SJSA1 (cell line): ENCODE data around the gene ELP2. TPM values are rescaled to one million over a fixed set of nuclear protein-coding genes. Genes with fewer than 3 reads are reported as not detected.
A peak's percentile ranks its signal among the peaks of the same experiment; 100 is the strongest.
"Not testable (repeated sequence)": the region's sequence is repeated elsewhere in the genome, so short reads cannot be mapped to it uniquely, and the experiment has no call there.

ENCODE experiments used
- DNase-seq, 2 experiments: peaks; one replicate each; pipeline ENCODE4 v3.0.0-alpha.2; 2015 to 2020; ENCODE audit warnings: low spot score in 2 of 2, low read depth in 1 of 2
- H3K27ac ChIP-seq: fragments of 250-450 bp; sonication (Bioruptor Pico); 2 replicates; pipeline ENCODE4 v1.5.1; 2020; ENCODE audit warnings: mild to moderate bottlenecking, moderate library complexity
- H3K27me3 ChIP-seq: fragments of 250-450 bp; sonication (Bioruptor Pico); replicated peaks from 2 replicates; pipeline ENCODE4 v1.5.1; 2020; ENCODE audit warnings: mild to moderate bottlenecking, moderate library complexity
- H3K36me3 ChIP-seq: fragments of 250-450 bp; sonication (Bioruptor Pico); 2 replicates; pipeline ENCODE4 v1.5.1; 2020; ENCODE audit warnings: mild to moderate bottlenecking
- H3K4me1 ChIP-seq: fragments of 250-450 bp; sonication (Bioruptor Pico); replicated peaks from 2 replicates; pipeline ENCODE4 v1.6.1; 2021; ENCODE audit warnings: mild to moderate bottlenecking
- H3K4me3 ChIP-seq: fragments of 250-450 bp; sonication (Bioruptor Pico); 2 replicates; pipeline ENCODE4 v1.5.1; 2020; ENCODE audit warnings: mild to moderate bottlenecking
- H3K9me3 ChIP-seq: fragments of 250-450 bp; sonication (Bioruptor Pico); replicated peaks from 2 replicates; pipeline ENCODE4 v1.5.1; 2020; ENCODE audit warnings: mild to moderate bottlenecking
- total RNA-seq: library from RNA; depleted of rRNA; stranded (reverse); fragments of >200 nt; shearing (Covaris generic); gene quantifications from 2 replicates; pipeline ENCODE4 v1.2.3, GENCODE V29; 2014; rRNA removed

ELP2 gene
- 43.1 and 43.3 TPM in 2 replicates for total RNA-seq

- Histone ChIP-seq H3K36me3 (peaks cover 13% of the 10 kb centered on the region), H3K9me3 (no peaks in the 10 kb centered on the region), H3K4me1 (0 out of 2 replicates have a peak, but pooled peaks cover 6% of the 10 kb centered on the region), H3K4me3 (peak within 1 kb of the TSS; percentile 74), H3K27me3 (no peaks in the 10 kb centered on the region), H3K27ac (peak within 1 kb of the TSS; percentile 93)
- DNase-seq = peak; percentile 93
Observed at GRCh38 chr18:36129300-36130038, at the start of gene ELP2, which contains the start of gene SLC39A6. ELP2 (plus strand) TSS chr18:36129899; CDS start chr18:36129934, 35 bp downstream. SLC39A6 (minus strand) TSS chr18:36129340; CDS start chr18:36127007, 2,333 bp downstream.

GRCh38 chr18:36081118-36081517 lies 48.6 kb upstream of the ELP2 start:
- H3K4me3 ChIP-seq, H3K9me3 ChIP-seq, H3K27me3 ChIP-seq, DNase-seq, H3K36me3 ChIP-seq, H3K27ac ChIP-seq, H3K4me1 ChIP-seq: not testable (repeated sequence)

GRCh38 chr18:36083729-36084128 lies 46.0 kb upstream of the ELP2 start:
- H3K4me1 ChIP-seq = 0 out of 2 replicates have a peak, but pooled peaks cover 3% of the 10 kb centered on the region
- no peak for DNase-seq
- H3K9me3 ChIP-seq = no peaks in the 10 kb centered on the region
- H3K27me3 ChIP-seq = no peaks in the 10 kb centered on the region
- no peak overlapping the region for H3K4me3 ChIP-seq
- H3K27ac ChIP-seq = no peak overlapping the region
- H3K36me3 ChIP-seq = no peaks in the 10 kb centered on the region

GRCh38 chr18:36085195-36085594 lies 44.5 kb upstream of the ELP2 start:
- Histone ChIP-seq H3K4me1 (no peaks in the 10 kb centered on the region), H3K4me3 (no peak overlapping the region)
- no peak for DNase-seq

GRCh38 chr18:36086186-36086585 lies 43.5 kb upstream of the ELP2 start:
- Histone ChIP-seq H3K4me3 (no peak overlapping the region), H3K4me1 (no peaks in the 10 kb centered on the region), H3K9me3 (no peaks in the 10 kb centered on the region), H3K36me3 (no peaks in the 10 kb centered on the region), H3K27ac (no peak overlapping the region), H3K27me3 (no peaks in the 10 kb centered on the region)
- DNase-seq = no peak

More at GRCh38 chr18:36085195-36085594, 44.5 kb upstream of the ELP2 start:
- Histone ChIP-seq H3K27ac (no peak overlapping the region), H3K9me3 (no peaks in the 10 kb centered on the region), H3K36me3 (no peaks in the 10 kb centered on the region), H3K27me3 (no peaks in the 10 kb centered on the region)

- DNase-seq = no peak
- Histone ChIP-seq H3K4me1 (no peaks in the 10 kb centered on the region), H3K36me3 (no peaks in the 10 kb centered on the region), H3K27me3 (no peaks in the 10 kb centered on the region), H3K4me3 (no peak overlapping the region), H3K27ac (no peak overlapping the region), H3K9me3 (no peaks in the 10 kb centered on the region)
Observed at GRCh38 chr18:36088256-36088655, 41.4 kb upstream of the ELP2 start.

- H3K27ac ChIP-seq = no peak overlapping the region
- H3K27me3 ChIP-seq = no peaks in the 10 kb centered on the region
- no peak for DNase-seq
- no peak overlapping the region for H3K4me3 ChIP-seq
- H3K9me3 ChIP-seq = no peaks in the 10 kb centered on the region
- H3K36me3 ChIP-seq = no peaks in the 10 kb centered on the region
- H3K4me1 ChIP-seq = no peaks in the 10 kb centered on the region
Observed at GRCh38 chr18:36089001-36089400, 40.7 kb upstream of the ELP2 start.

- not testable (repeated sequence) for DNase-seq, H3K36me3 ChIP-seq, H3K4me1 ChIP-seq, H3K27ac ChIP-seq, H3K9me3 ChIP-seq, H3K4me3 ChIP-seq, H3K27me3 ChIP-seq
Observed at GRCh38 chr18:36092116-36092515, 37.6 kb upstream of the ELP2 start.

GRCh38 chr18:36094431-36094830 lies 35.3 kb upstream of the ELP2 start:
- DNase-seq = no peak
- Histone ChIP-seq H3K27ac (no peak overlapping the region), H3K9me3 (no peaks in the 10 kb centered on the region), H3K36me3 (no peaks in the 10 kb centered on the region), H3K4me1 (no peaks in the 10 kb centered on the region), H3K27me3 (no peaks in the 10 kb centered on the region), H3K4me3 (no peak overlapping the region)

GRCh38 chr18:36095936-36096519 lies 33.7 kb upstream of the ELP2 start:
- no peaks in the 10 kb centered on the region for H3K9me3 ChIP-seq
- no peaks in the 10 kb centered on the region for H3K27me3 ChIP-seq
- no peaks in the 10 kb centered on the region for H3K4me1 ChIP-seq
- no peak overlapping the region for H3K27ac ChIP-seq
- no peaks in the 10 kb centered on the region for H3K36me3 ChIP-seq
- no peak for DNase-seq
- H3K4me3 ChIP-seq = no peak overlapping the region

- DNase-seq = no peak
- Histone ChIP-seq H3K27me3 (no peaks in the 10 kb centered on the region), H3K4me1 (no peaks in the 10 kb centered on the region), H3K4me3 (no peak overlapping the region), H3K9me3 (no peaks in the 10 kb centered on the region), H3K27ac (no peak overlapping the region), H3K36me3 (no peaks in the 10 kb centered on the region)
Observed at GRCh38 chr18:36096955-36097354, 32.7 kb upstream of the ELP2 start.

- no peaks in the 10 kb centered on the region for H3K4me1 ChIP-seq
- H3K4me3 ChIP-seq = no peak overlapping the region
- no peaks in the 10 kb centered on the region for H3K9me3 ChIP-seq
- H3K27me3 ChIP-seq = no peaks in the 10 kb centered on the region
- no peak overlapping the region for H3K27ac ChIP-seq
- H3K36me3 ChIP-seq = no peaks in the 10 kb centered on the region
- DNase-seq = no peak
Observed at GRCh38 chr18:36099311-36099710, 30.4 kb upstream of the ELP2 start.

- Histone ChIP-seq H3K27ac (no peak overlapping the region), H3K36me3 (no peaks in the 10 kb centered on the region), H3K4me1 (no peaks in the 10 kb centered on the region), H3K27me3 (no peaks in the 10 kb centered on the region), H3K9me3 (no peaks in the 10 kb centered on the region), H3K4me3 (no peak overlapping the region)
- no peak for DNase-seq
Observed at GRCh38 chr18:36101943-36102342, 27.8 kb upstream of the ELP2 start.

GRCh38 chr18:36104749-36105148 lies 24.9 kb upstream of the ELP2 start:
- DNase-seq = no peak
- Histone ChIP-seq H3K4me1 (no peaks in the 10 kb centered on the region), H3K27ac (no peak overlapping the region)

More at GRCh38 chr18:36104749-36105148, 24.9 kb upstream of the ELP2 start:
- no peak overlapping the region for H3K4me3 ChIP-seq
- H3K36me3 ChIP-seq = no peaks in the 10 kb centered on the region
- no peaks in the 10 kb centered on the region for H3K9me3 ChIP-seq
- no peaks in the 10 kb centered on the region for H3K27me3 ChIP-seq
